Neural cell (in vitro differentiated cells): ENCODE data around the gene SLC13A2.

Experiments
- CTCF ChIP-seq: fragments of 450-650 bp; IDR thresholded peaks from 2 replicates; pipeline ENCODE4 v1.5.1; 2014; ENCODE audit warnings: antibody characterized with exemption, mild to moderate bottlenecking, moderate library complexity; ENCODE audit not compliant: poor library complexity, severe bottlenecking
- EP300 ChIP-seq: fragments of 450-650 bp; conservative IDR thresholded peaks from 2 replicates; pipeline ENCODE4 v1.6.1; 2014; ENCODE audit warnings: antibody characterized with exemption, mild to moderate bottlenecking, moderate library complexity; ENCODE audit not compliant: poor library complexity, severe bottlenecking
- EZH2 ChIP-seq: fragments of 200-600, 300-800 bp; shearing (Covaris generic), sonication (generic); IDR thresholded peaks from 2 replicates; pipeline ENCODE4 v1.6.1; 2014; ENCODE audit warnings: antibody characterized with exemption, low read length, borderline replicate concordance, mild to moderate bottlenecking; ENCODE audit not compliant: insufficient read depth, poor library complexity, severe bottlenecking
- MXI1 ChIP-seq: fragments of 450-650 bp; conservative IDR thresholded peaks from 2 replicates; pipeline ENCODE4 v1.6.1; 2014; ENCODE audit warnings: antibody characterized with exemption, mild to moderate bottlenecking; ENCODE audit not compliant: poor library complexity, severe bottlenecking
- POLR2AphosphoS5 ChIP-seq: IDR thresholded peaks from 2 replicates; pipeline ENCODE4 v1.6.1; 2012
- RAD21 ChIP-seq: fragments of 450-650 bp; conservative IDR thresholded peaks from 2 replicates; pipeline ENCODE4 v1.6.1; 2014; ENCODE audit warnings: antibody characterized with exemption, mild to moderate bottlenecking, moderate library complexity
- REST ChIP-seq: IDR thresholded peaks from 2 replicates; pipeline ENCODE4 v1.6.1; 2012; ENCODE audit warnings: borderline replicate concordance

GRCh38 chr17:28460901-28461300, 12.5 kb upstream of the SLC13A2 start:
- no peak for TF ChIP-seq POLR2AphosphoS5
- TF ChIP-seq CTCF, result no peak
- TF ChIP-seq MXI1, result no peak
- no peak for TF ChIP-seq EP300
- no peak for TF ChIP-seq EZH2
- TF ChIP-seq RAD21, result no peak
- no peak for TF ChIP-seq REST
